Trophoblast cell (in vitro differentiated cells and primary cell): ENCODE measurements around the gene METRNL.

ENCODE experiments used
- DNase-seq, 2 donors: peaks; one replicate each; pipeline ENCODE4 v3.0.0-alpha.2; 2016
- H2AFZ ChIP-seq: 2 replicates; pipeline ENCODE4 v1.6.1; 2013; ENCODE audit warnings: low read length, moderate library complexity, mild to moderate bottlenecking; ENCODE audit not compliant: insufficient read depth, poor library complexity
- H2AK5ac ChIP-seq: 2 replicates; pipeline ENCODE4 v1.6.1; 2013; ENCODE audit warnings: mild to moderate bottlenecking, low read length
- H2BK120ac ChIP-seq: 2 replicates; pipeline ENCODE4 v1.6.1; 2013; ENCODE audit warnings: low read length, mild to moderate bottlenecking, moderate library complexity; ENCODE audit not compliant: insufficient read depth, poor library complexity
- H2BK12ac ChIP-seq: 2 replicates; pipeline ENCODE4 v1.6.1; 2013; ENCODE audit warnings: mild to moderate bottlenecking, low read length, moderate library complexity
- H2BK5ac ChIP-seq: 2 replicates; pipeline ENCODE4 v1.6.1; 2013; ENCODE audit warnings: low read length, low read depth, moderate library complexity, mild to moderate bottlenecking; ENCODE audit not compliant: poor library complexity
- H3K14ac ChIP-seq: 2 replicates; pipeline ENCODE4 v1.6.1; 2013; ENCODE audit warnings: mild to moderate bottlenecking, low read length
- H3K18ac ChIP-seq: 2 replicates; pipeline ENCODE4 v1.6.1; 2013; ENCODE audit warnings: mild to moderate bottlenecking, low read length
- H3K23ac ChIP-seq: 2 replicates; pipeline ENCODE4 v1.6.1; 2013; ENCODE audit warnings: low read length
- H3K27ac ChIP-seq: 2 replicates; pipeline ENCODE4 v1.5.1; 2013; ENCODE audit warnings: low read depth, mild to moderate bottlenecking, inconsistent platforms, low read length, moderate library complexity
- H3K27me3 ChIP-seq: 2 replicates; pipeline ENCODE4 v1.6.1; 2013; ENCODE audit warnings: inconsistent platforms, mild to moderate bottlenecking, low read length, moderate library complexity; ENCODE audit not compliant: insufficient read depth
- H3K36me3 ChIP-seq, 2 experiments: 1 replicate in 1 of 2; 2 replicates in 1 of 2; pipeline ENCODE4 v1.6.1; 2013; ENCODE audit warnings: low read length in 2 of 2, mild to moderate bottlenecking in 2 of 2, moderate library complexity in 1 of 2; ENCODE audit not compliant: insufficient read depth in 2 of 2, control insufficient read depth in 1 of 2
- H3K4ac ChIP-seq: 2 replicates; pipeline ENCODE4 v1.6.1; 2013; ENCODE audit warnings: low read depth, mild to moderate bottlenecking, low read length, moderate library complexity
- H3K4me1 ChIP-seq, 2 experiments: 1 replicate in 1 of 2; 2 replicates in 1 of 2; pipeline ENCODE4 v1.6.1; 2013; ENCODE audit warnings: low read length in 2 of 2, mild to moderate bottlenecking in 2 of 2, moderate library complexity in 1 of 2; ENCODE audit not compliant: insufficient read depth in 2 of 2, control insufficient read depth in 1 of 2
- H3K4me2 ChIP-seq: 2 replicates; pipeline ENCODE4 v1.6.1; 2013; ENCODE audit warnings: inconsistent platforms, mild to moderate bottlenecking, low read length, moderate library complexity
- H3K4me3 ChIP-seq: 2 replicates; pipeline ENCODE4 v1.5.1; 2013; ENCODE audit warnings: mild to moderate bottlenecking, low read depth, low read length, inconsistent platforms
- H3K79me1 ChIP-seq: one replicate; pipeline ENCODE4 v1.6.1; 2013; ENCODE audit warnings: low read length
- H3K79me2 ChIP-seq: 2 replicates; pipeline ENCODE4 v1.6.1; 2013; ENCODE audit warnings: low read length, mild to moderate bottlenecking; ENCODE audit not compliant: control insufficient read depth, insufficient read depth, poor library complexity
- H3K9ac ChIP-seq: 2 replicates; pipeline ENCODE4 v1.6.1; 2013; ENCODE audit warnings: mild to moderate bottlenecking, low read length
- H3K9me3 ChIP-seq: 2 replicates; pipeline ENCODE4 v1.6.1; 2013; ENCODE audit warnings: low read depth, mild to moderate bottlenecking, control low read depth, inconsistent platforms, low read length; ENCODE audit not compliant: insufficient read depth
- H4K12ac ChIP-seq: 2 replicates; pipeline ENCODE4 v1.6.1; 2013; ENCODE audit warnings: low read depth, mild to moderate bottlenecking, low read length, moderate library complexity
- H4K8ac ChIP-seq: 2 replicates; pipeline ENCODE4 v1.6.1; 2013; ENCODE audit warnings: low read depth, mild to moderate bottlenecking, low read length, moderate library complexity
- H4K91ac ChIP-seq: one replicate; pipeline ENCODE4 v1.6.1; 2013; ENCODE audit warnings: low read depth, mild to moderate bottlenecking, low read length, moderate library complexity
- WGBS: extraction: QIAGEN DNeasy Blood & Tissue Kit; methylation state at CpG from one replicate; pipeline ENCODE4 v1.1.7; 2013; ENCODE audit warnings: missing lambda C conversion rate; ENCODE audit not compliant: insufficient read length, insufficient coverage; ENCODE audit errors: extremely low coverage; 5-methylcytosine and 5-hydroxymethylcytosine counted together

The METRNL gene

GRCh38 chr17:83091257-83092141 is 12.1 kb downstream of the METRNL start:
- Histone ChIP-seq H3K4me3 (no peak overlapping the region), H3K79me2 (peaks cover 27% of the 10 kb centered on the region), H3K14ac (peak overlapping the region; percentile 39), H4K12ac (no peak overlapping the region), H2BK120ac (no peak overlapping the region), H3K79me1 (peaks cover 15% of the 10 kb centered on the region), H3K18ac (peak overlapping the region; percentile 33), H3K27me3 (no peaks in the 10 kb centered on the region), H3K9me3 (peaks cover 7% of the 10 kb centered on the region), H3K36me3 (peaks cover 74 to 76% of the 10 kb centered on the region in 2 experiments), H2AK5ac (no peak overlapping the region), H3K9ac (no peak overlapping the region), H3K4ac (peak overlapping the region; percentile 65), H3K23ac (no peak overlapping the region), H2BK12ac (no peak overlapping the region), H2BK5ac (no peak overlapping the region), H3K4me1 (peaks cover 35 to 46% of the 10 kb centered on the region in 2 experiments), H4K91ac (no peak overlapping the region), H3K27ac (no peak overlapping the region), H4K8ac (no peak overlapping the region), H2AFZ (no peak overlapping the region), H3K4me2 (no peak overlapping the region)
- WGBS, result no CpG with 5 or more reads among the region's 35 CpGs
- peak; percentile 26 to 42 for DNase-seq

- no peak overlapping the region for H4K12ac ChIP-seq
- H3K4ac ChIP-seq, result peak overlapping the region; percentile 8
- H3K9me3 ChIP-seq, result peaks cover 7% of the 10 kb centered on the region
- H2AFZ ChIP-seq, result no peak overlapping the region
- no peak overlapping the region for H3K27ac ChIP-seq
- H3K36me3 ChIP-seq, result peaks cover 73 to 74% of the 10 kb centered on the region in 2 experiments
- H4K8ac ChIP-seq, result no peak overlapping the region
- H3K4me1 ChIP-seq, result peaks cover 34 to 46% of the 10 kb centered on the region in 2 experiments
- no peak overlapping the region for H2BK120ac ChIP-seq
- H4K91ac ChIP-seq, result no peak overlapping the region
- H2BK12ac ChIP-seq, result no peak overlapping the region
- no peak overlapping the region for H3K9ac ChIP-seq
- no peak overlapping the region for H3K4me3 ChIP-seq
- no CpG with 5 or more reads among the region's 26 CpGs for WGBS
- peaks cover 10% of the 10 kb centered on the region for H3K79me1 ChIP-seq
- DNase-seq, result no peak
- no peaks in the 10 kb centered on the region for H3K27me3 ChIP-seq
- no peak overlapping the region for H3K4me2 ChIP-seq
- H3K14ac ChIP-seq, result no peak overlapping the region
- no peak overlapping the region for H3K23ac ChIP-seq
- no peak overlapping the region for H3K18ac ChIP-seq
- no peak overlapping the region for H2AK5ac ChIP-seq
- H2BK5ac ChIP-seq, result no peak overlapping the region
- H3K79me2 ChIP-seq, result peaks cover 20% of the 10 kb centered on the region
These were observed 12.8 kb downstream of the METRNL start for GRCh38 chr17:83092186-83092585.

GRCh38 chr17:83092931-83093330 is 13.5 kb downstream of the METRNL start:
- Histone ChIP-seq H3K9ac (no peak overlapping the region), H3K18ac (no peak overlapping the region), H3K79me2 (peaks cover 12% of the 10 kb centered on the region), H3K27me3 (no peaks in the 10 kb centered on the region), H2BK120ac (no peak overlapping the region), H3K4me3 (no peak overlapping the region), H4K91ac (no peak overlapping the region), H2BK12ac (no peak overlapping the region), H2AK5ac (no peak overlapping the region), H3K9me3 (peaks cover 7% of the 10 kb centered on the region), H3K36me3 (peaks cover 66 to 67% of the 10 kb centered on the region in 2 experiments), H3K14ac (no peak overlapping the region), H2BK5ac (no peak overlapping the region), H3K27ac (no peak overlapping the region), H2AFZ (no peak overlapping the region), H3K4ac (no peak overlapping the region), H4K12ac (no peak overlapping the region), H3K4me1 (peaks cover 35 to 43% of the 10 kb centered on the region in 2 experiments), H3K79me1 (peaks cover 6% of the 10 kb centered on the region), H3K23ac (no peak overlapping the region), H4K8ac (no peak overlapping the region), H3K4me2 (no peak overlapping the region)
- no CpG with 5 or more reads among the region's 22 CpGs for WGBS
- DNase-seq, result no peak

- no peak overlapping the region for H3K14ac ChIP-seq
- no peak overlapping the region for H2BK12ac ChIP-seq
- H4K12ac ChIP-seq, result no peak overlapping the region
- H3K18ac ChIP-seq, result no peak overlapping the region
- H2BK5ac ChIP-seq, result no peak overlapping the region
- WGBS, result no CpG with 5 or more reads among the region's 14 CpGs
- no peak for DNase-seq
- no peak overlapping the region for H3K4ac ChIP-seq
- H2AFZ ChIP-seq, result no peak overlapping the region
- no peak overlapping the region for H4K91ac ChIP-seq
- no peak overlapping the region for H3K4me2 ChIP-seq
- peaks cover 30 to 40% of the 10 kb centered on the region in 2 experiments for H3K4me1 ChIP-seq
- H3K9me3 ChIP-seq, result peaks cover 7% of the 10 kb centered on the region
- H3K79me1 ChIP-seq, result peaks cover 6% of the 10 kb centered on the region
- H3K4me3 ChIP-seq, result no peak overlapping the region
- no peak overlapping the region for H3K23ac ChIP-seq
- H3K27me3 ChIP-seq, result no peaks in the 10 kb centered on the region
- H4K8ac ChIP-seq, result no peak overlapping the region
- no peak overlapping the region for H2AK5ac ChIP-seq
- no peak overlapping the region for H3K27ac ChIP-seq
- H2BK120ac ChIP-seq, result no peak overlapping the region
- peaks cover 12% of the 10 kb centered on the region for H3K79me2 ChIP-seq
- no peak overlapping the region for H3K9ac ChIP-seq
- peaks cover 61% of the 10 kb centered on the region in 2 experiments for H3K36me3 ChIP-seq
These were observed 14.1 kb downstream of the METRNL start for GRCh38 chr17:83093506-83093905.
